Panc1 (cell line): ENCODE data around the gene KAT2B. TPM values are rescaled to one million over a fixed set of nuclear protein-coding genes. Genes with fewer than 3 reads are reported as not detected.

Experiments
- ATAC-seq: fragments of 200-7000 bp; cut with Tn5 transposase; 2 replicates; pipeline ENCODE4 v1.9.1; 2020; ENCODE audit warnings: mild to moderate bottlenecking, moderate library complexity
- BruUV-seq: library from RNA; stranded (reverse); fragments of 400-500 nt; replicated peaks from 2 replicates; lab custom pipeline; 2021; lab: Mats Ljungman, UMichigan
- CTCF ChIA-PET: fragments of 300-600 bp; sonication (Branson Sonifier 250); formaldehyde crosslinking; loops from one replicate; lab custom pipeline; 2022; ENCODE audit warnings: antibody characterized with exemption; lab: Charles Lee
- POLR2A ChIA-PET: fragments of 300-600 bp; sonication (Branson Sonifier 250); formaldehyde crosslinking; loops from one replicate; lab custom pipeline; 2022; ENCODE audit warnings: antibody characterized with exemption; lab: Charles Lee
- DNase-seq: peaks from one replicate; pipeline ENCODE4 v3.0.0-alpha.2; 2010; ENCODE audit warnings: low read depth, low spot score
- H3K27ac ChIP-seq: 2 replicates; pipeline ENCODE4 v1.5.1; 2011; ENCODE audit warnings: mild to moderate bottlenecking, low read length, inconsistent platforms
- H3K27me3 ChIP-seq: fragments of 200-500 bp; sonication (Bioruptor generic); 2 replicates; pipeline ENCODE4 v1.6.0; 2014; ENCODE audit warnings: low read length, inconsistent platforms; ENCODE audit not compliant: control insufficient read depth, insufficient read depth
- H3K36me3 ChIP-seq: fragments of 200-500 bp; sonication (Bioruptor generic); 2 replicates; pipeline ENCODE4 v1.5.1; 2014; ENCODE audit warnings: inconsistent platforms, mild to moderate bottlenecking, low read length, moderate library complexity; ENCODE audit not compliant: control insufficient read depth, insufficient read depth
- H3K4me1 ChIP-seq: 2 replicates; pipeline ENCODE4 v1.5.1; 2011; ENCODE audit warnings: inconsistent platforms, mild to moderate bottlenecking, low read length, moderate library complexity; ENCODE audit not compliant: control insufficient read depth, insufficient read depth
- H3K4me3 ChIP-seq, 2 experiments: 2 replicates each; pipeline ENCODE4 v1.5.1; 2011 to 2012; ENCODE audit warnings: low read depth in 2 of 2, low read length in 2 of 2, mild to moderate bottlenecking in 2 of 2, inconsistent platforms in 1 of 2, moderate library complexity in 1 of 2
- H3K9me3 ChIP-seq: fragments of 200-500 bp; sonication (Bioruptor generic); 2 replicates; pipeline ENCODE4 v1.5.1; 2014; ENCODE audit warnings: low read depth, mild to moderate bottlenecking, inconsistent platforms, low read length, moderate library complexity; ENCODE audit not compliant: control insufficient read depth, insufficient read depth
- POLR2AphosphoS5 ChIP-seq: IDR thresholded peaks from 2 replicates; pipeline ENCODE4 v1.6.1; 2012; ENCODE audit warnings: mild to moderate bottlenecking, low read depth, low read length, moderate library complexity
- SIN3A ChIP-seq: IDR thresholded peaks from 2 replicates; pipeline ENCODE4 v1.6.1; 2012; ENCODE audit warnings: low read depth, mild to moderate bottlenecking, low read length, moderate library complexity, borderline replicate concordance; ENCODE audit not compliant: insufficient read depth
- TCF7L2 ChIP-seq: IDR thresholded peaks from 2 replicates; pipeline ENCODE4 v1.6.1; 2011; ENCODE audit warnings: mild to moderate bottlenecking, low read depth, low read length, inconsistent platforms
- in situ Hi-C: cut with HindIII; loops from 2 replicates; pipeline ENCODE4 v1.10.0; 2016; ENCODE audit warnings: low sequenced_read_pairs, low pct_unique_long_range_greater_than_20kb
- intact Hi-C: fragments of 100-400 bp; cut with micrococcal nuclease; formaldehyde crosslinking; loops from one replicate; pipeline ENCODE4 v1.10.0; 2022; ENCODE audit not compliant: unreplicated experiment
- total RNA-seq: library from RNA; stranded (reverse); gene quantifications from one replicate; pipeline ENCODE4 v1.2.1, GENCODE V29; 2021; ENCODE audit not compliant: unreplicated experiment
- TF ChIP-seq, protein P1 (sequence below): fragments of 450-650 bp; IDR thresholded peaks from 2 replicates; pipeline ENCODE4 v1.5.1; 2017; ENCODE audit warnings: mild to moderate bottlenecking
- TF ChIP-seq, protein P2 (sequence below), 2 experiments: IDR thresholded peaks; 2 replicates each; pipeline ENCODE4 v1.6.1; 2011 to 2012; ENCODE audit warnings: low read depth in 2 of 2, control low read depth in 1 of 2, low read length in 1 of 2, mild to moderate bottlenecking in 1 of 2, moderate library complexity in 1 of 2; ENCODE audit not compliant: insufficient read depth in 1 of 2

Gene KAT2B
- total RNA-seq, 1 experiment from 2014 or later, result 16.4 TPM

DNA sequence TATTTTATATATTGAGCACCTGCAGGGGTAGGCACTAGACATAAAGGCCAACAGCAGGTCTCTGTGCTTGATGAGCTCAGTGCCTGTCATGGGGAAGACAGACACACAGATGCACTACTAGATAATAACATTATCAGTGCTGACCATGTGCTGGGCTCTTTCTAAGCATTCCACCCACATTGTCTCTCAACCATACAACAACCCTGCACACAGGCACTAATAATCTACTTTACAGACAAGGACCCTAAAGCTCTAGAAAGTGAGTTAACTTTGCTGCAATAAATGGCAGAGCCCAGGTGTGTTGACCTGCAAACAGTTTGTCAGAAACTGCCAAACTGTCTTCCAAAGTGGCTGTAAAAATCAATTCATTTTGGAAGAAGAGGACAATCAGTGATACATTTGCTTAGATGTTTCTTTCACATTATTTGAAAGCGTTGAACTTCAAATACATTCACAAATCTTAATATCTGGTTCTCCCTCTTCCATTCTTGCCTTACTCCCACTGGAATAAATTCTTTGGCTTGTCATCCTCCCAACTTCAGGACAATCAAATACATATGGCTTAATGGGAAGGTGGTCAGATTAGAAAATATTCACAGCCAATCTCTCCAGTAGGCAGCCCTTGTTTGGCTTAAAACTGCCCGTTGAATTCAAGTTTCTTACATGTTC lies 17.2 kb upstream of the KAT2B start:
- ChIA-PET POLR2A (no interaction called here), CTCF (no interaction called here)
- Histone ChIP-seq H3K9me3 (no peaks in the 10 kb centered on the region), H3K4me1 (no peaks in the 10 kb centered on the region), H3K4me3 (no peak overlapping the region), H3K27me3 (no peaks in the 10 kb centered on the region), H3K36me3 (no peaks in the 10 kb centered on the region), H3K27ac (no peak overlapping the region)
- no peak for ATAC-seq
- in situ Hi-C loops, result no loop called here
- TF ChIP-seq, protein P1, sequence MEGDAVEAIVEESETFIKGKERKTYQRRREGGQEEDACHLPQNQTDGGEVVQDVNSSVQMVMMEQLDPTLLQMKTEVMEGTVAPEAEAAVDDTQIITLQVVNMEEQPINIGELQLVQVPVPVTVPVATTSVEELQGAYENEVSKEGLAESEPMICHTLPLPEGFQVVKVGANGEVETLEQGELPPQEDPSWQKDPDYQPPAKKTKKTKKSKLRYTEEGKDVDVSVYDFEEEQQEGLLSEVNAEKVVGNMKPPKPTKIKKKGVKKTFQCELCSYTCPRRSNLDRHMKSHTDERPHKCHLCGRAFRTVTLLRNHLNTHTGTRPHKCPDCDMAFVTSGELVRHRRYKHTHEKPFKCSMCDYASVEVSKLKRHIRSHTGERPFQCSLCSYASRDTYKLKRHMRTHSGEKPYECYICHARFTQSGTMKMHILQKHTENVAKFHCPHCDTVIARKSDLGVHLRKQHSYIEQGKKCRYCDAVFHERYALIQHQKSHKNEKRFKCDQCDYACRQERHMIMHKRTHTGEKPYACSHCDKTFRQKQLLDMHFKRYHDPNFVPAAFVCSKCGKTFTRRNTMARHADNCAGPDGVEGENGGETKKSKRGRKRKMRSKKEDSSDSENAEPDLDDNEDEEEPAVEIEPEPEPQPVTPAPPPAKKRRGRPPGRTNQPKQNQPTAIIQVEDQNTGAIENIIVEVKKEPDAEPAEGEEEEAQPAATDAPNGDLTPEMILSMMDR, result no peak
- no peak for TF ChIP-seq POLR2AphosphoS5
- no peak for TF ChIP-seq TCF7L2
- TF ChIP-seq, protein P2, sequence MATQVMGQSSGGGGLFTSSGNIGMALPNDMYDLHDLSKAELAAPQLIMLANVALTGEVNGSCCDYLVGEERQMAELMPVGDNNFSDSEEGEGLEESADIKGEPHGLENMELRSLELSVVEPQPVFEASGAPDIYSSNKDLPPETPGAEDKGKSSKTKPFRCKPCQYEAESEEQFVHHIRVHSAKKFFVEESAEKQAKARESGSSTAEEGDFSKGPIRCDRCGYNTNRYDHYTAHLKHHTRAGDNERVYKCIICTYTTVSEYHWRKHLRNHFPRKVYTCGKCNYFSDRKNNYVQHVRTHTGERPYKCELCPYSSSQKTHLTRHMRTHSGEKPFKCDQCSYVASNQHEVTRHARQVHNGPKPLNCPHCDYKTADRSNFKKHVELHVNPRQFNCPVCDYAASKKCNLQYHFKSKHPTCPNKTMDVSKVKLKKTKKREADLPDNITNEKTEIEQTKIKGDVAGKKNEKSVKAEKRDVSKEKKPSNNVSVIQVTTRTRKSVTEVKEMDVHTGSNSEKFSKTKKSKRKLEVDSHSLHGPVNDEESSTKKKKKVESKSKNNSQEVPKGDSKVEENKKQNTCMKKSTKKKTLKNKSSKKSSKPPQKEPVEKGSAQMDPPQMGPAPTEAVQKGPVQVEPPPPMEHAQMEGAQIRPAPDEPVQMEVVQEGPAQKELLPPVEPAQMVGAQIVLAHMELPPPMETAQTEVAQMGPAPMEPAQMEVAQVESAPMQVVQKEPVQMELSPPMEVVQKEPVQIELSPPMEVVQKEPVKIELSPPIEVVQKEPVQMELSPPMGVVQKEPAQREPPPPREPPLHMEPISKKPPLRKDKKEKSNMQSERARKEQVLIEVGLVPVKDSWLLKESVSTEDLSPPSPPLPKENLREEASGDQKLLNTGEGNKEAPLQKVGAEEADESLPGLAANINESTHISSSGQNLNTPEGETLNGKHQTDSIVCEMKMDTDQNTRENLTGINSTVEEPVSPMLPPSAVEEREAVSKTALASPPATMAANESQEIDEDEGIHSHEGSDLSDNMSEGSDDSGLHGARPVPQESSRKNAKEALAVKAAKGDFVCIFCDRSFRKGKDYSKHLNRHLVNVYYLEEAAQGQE (IDR thresholded peaks at IDR 0.05; ENCODE audit: insufficient read depth in 1 of 2, low read depth in 2 of 2, low read length in 1 of 2), result no peak
- TF ChIP-seq SIN3A, result no peak
- no TSS peak for BruUV-seq
- intact Hi-C loops, result no loop called here
- DNase-seq, result no peak

DNA sequence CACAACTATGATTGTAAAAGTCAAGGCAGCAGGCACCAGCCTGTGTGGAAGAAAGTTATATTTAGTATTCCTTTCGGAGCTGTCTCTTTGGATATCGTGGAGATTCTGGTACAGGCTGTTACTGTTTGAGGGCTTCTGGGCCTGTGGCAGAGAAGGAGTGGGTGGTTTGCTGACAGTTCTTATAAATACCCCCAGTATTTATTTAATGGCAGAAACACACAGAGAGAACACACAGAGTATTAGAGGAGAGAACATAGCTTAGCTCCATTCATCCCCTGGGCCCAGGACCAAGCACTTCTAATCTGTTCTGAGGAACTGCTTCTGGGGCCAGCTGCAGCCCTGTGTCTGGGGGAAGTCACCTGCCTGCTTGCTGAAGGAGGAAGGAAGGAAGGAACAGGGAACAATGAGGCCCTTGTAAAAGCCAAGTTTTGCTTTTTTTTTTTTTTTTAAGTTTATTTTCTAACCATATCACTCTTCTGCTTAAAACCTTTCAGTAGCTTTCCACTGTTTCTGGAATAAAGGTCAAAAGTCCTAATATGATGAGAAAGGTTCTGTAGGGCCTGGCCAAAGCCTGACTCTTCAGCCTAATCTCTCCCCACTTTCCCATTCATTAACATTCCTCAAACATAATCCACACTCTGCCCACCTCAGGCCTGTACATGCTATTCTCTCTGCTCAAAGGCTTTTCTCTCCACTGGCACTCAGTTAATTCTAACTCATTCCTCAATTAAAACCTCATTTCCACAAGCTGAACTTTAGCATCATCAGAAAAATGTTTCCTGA lies 16.4 kb upstream of the KAT2B start:
- BruUV-seq, result no TSS peak
- Histone ChIP-seq H3K9me3 (no peaks in the 10 kb centered on the region), H3K36me3 (no peaks in the 10 kb centered on the region), H3K4me1 (no peaks in the 10 kb centered on the region), H3K27ac (no peak overlapping the region), H3K4me3 (no peak overlapping the region), H3K27me3 (no peaks in the 10 kb centered on the region)
- in situ Hi-C loops (no loop called here), intact Hi-C loops (no loop called here)
- ChIA-PET POLR2A (no interaction called here), CTCF (no interaction called here)
- DNase-seq (no peak), ATAC-seq (0 out of 2 replicates have a peak, but pooled peaks have one; percentile 17)
- TF ChIP-seq TCF7L2 (no peak), SIN3A (no peak), POLR2AphosphoS5 (no peak)
- TF ChIP-seq, protein P2 (IDR thresholded peaks at IDR 0.05; ENCODE audit: insufficient read depth in 1 of 2, low read depth in 2 of 2, low read length in 1 of 2), result no peak
- TF ChIP-seq, protein P1, result no peak
